PFSK-1 (cell line): ENCODE data around the gene PROSER3.

ENCODE experiments used
- FOXP2 ChIP-seq: optimal IDR thresholded peaks from 2 replicates; pipeline ENCODE3; 2011; ENCODE audit warnings: borderline replicate concordance, control low read depth, inconsistent platforms; ENCODE audit not compliant: insufficient read depth; ENCODE audit errors: extremely low read length, extremely low read depth
- POLR2AphosphoS5 ChIP-seq: IDR thresholded peaks from 2 replicates; pipeline ENCODE4 v1.6.1; 2012; ENCODE audit warnings: low read depth, mild to moderate bottlenecking, control low read depth, low read length, moderate library complexity
- SIN3A ChIP-seq: IDR thresholded peaks from 2 replicates; pipeline ENCODE4 v1.6.1; 2012; ENCODE audit warnings: mild to moderate bottlenecking, low read length, moderate library complexity, borderline replicate concordance; ENCODE audit not compliant: insufficient read depth

DNA sequence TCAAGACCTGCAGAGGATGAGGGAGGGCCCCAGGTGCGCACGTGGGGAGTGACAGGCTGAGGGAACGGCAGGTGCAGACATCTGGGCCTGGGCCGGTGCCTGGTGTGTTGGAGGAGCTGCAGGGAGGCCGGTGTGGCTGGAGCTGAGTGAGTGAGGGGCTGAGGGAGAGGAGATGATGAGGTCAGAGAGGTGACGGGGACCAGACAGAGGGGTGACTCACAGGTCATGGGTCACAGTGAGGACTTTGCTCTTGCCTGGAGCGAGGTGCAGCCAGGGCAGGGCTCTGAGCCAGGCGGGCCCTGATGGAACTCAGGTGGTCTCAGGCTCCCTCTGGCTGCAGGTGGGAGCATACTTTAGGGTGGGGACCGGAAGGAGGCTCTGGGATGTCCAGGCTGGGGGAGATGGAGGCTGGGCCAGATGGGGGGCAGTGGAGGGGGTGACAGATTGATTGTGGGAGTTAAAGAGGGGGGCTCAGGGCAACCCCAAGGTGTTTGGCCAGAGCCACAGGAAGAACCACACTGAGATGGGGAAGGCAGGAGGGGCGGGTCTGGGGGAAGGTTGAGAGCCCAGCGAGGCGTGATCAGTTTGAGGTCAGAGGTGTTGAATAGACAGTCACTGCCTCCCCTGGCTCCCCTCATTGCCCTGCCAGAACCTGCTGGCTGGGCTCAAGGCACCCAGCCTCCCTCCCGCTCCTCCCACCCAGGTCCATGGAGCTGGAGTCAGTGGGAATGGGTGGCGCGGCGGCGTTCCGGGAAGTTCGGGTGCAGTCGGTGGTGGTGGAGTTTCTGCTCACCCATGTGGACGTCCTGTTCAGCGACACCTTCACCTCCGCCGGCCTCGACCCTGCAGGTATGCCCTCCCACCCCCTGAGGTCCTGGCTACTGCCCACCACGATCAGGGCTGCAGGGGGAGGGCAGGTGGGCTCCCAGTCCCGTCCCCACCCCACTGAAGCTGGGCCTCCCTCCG lies 25.8 kb downstream of the PROSER3 start:
- TF ChIP-seq SIN3A (no peak), POLR2AphosphoS5 (no peak), FOXP2 (no peak)
